HG02763 (cell line): ENCODE results near the gene ABHD16B.
"Not testable (repeated sequence)": the region's sequence is repeated elsewhere in the genome, so short reads cannot be mapped to it uniquely, and the experiment has no call there.

Experiments
- ATAC-seq: cut with Tn5 transposase; IDR thresholded peaks from one replicate; pipeline ENCODE4 v1.9.1; 2021; ENCODE audit warnings: mild to moderate bottlenecking, moderate library complexity; ENCODE audit not compliant: unreplicated experiment

ABHD16B gene

GRCh38 chr20:63874241-63874640, 12.9 kb downstream of the ABHD16B start:
- ATAC-seq, result not testable (repeated sequence)

- no peak for ATAC-seq
These were observed 15.3 kb downstream of the ABHD16B start for GRCh38 chr20:63876489-63877036.

- ATAC-seq, result no peak
These were observed 16.6 kb downstream of the ABHD16B start for GRCh38 chr20:63877755-63878470.

GRCh38 chr20:63878899-63879663, 17.8 kb downstream of the ABHD16B start:
- no peak for ATAC-seq

GRCh38 chr20:63880901-63881300, 19.6 kb downstream of the ABHD16B start:
- not testable (repeated sequence) for ATAC-seq

GRCh38 chr20:63881451-63882226, 20.3 kb downstream of the ABHD16B start:
- no peak for ATAC-seq

- no peak for ATAC-seq
These were observed 21.2 kb downstream of the ABHD16B start for GRCh38 chr20:63882257-63883200.

- ATAC-seq, result no peak
These were observed 21.9 kb downstream of the ABHD16B start for GRCh38 chr20:63883201-63883593.

GRCh38 chr20:63884506-63885263, 23.4 kb downstream of the ABHD16B start:
- ATAC-seq, result no peak

GRCh38 chr20:63885264-63886053, 24.2 kb downstream of the ABHD16B start:
- no peak for ATAC-seq

- ATAC-seq, result no peak
These were observed 24.7 kb downstream of the ABHD16B start for GRCh38 chr20:63886054-63886419.

- ATAC-seq, result no peak
These were observed 25.6 kb downstream of the ABHD16B start for GRCh38 chr20:63886921-63887320.

GRCh38 chr20:63889241-63890200, 28.2 kb downstream of the ABHD16B start:
- ATAC-seq, result no peak

GRCh38 chr20:63890201-63890576, 28.9 kb downstream of the ABHD16B start:
- no peak for ATAC-seq

- no peak for ATAC-seq
These were observed 29.3 kb downstream of the ABHD16B start for GRCh38 chr20:63890616-63891015.

- no peak for ATAC-seq
These were observed 30.0 kb downstream of the ABHD16B start for GRCh38 chr20:63891061-63892002.
